ENCODE results near the gene DIO1. TPM values are rescaled to one million over a fixed set of nuclear protein-coding genes. Genes with fewer than 3 reads are reported as not detected.
A peak's percentile ranks its signal among the peaks of the same experiment; 100 is the strongest.

The DIO1 gene
- total and polyA plus RNA-seq, 9 of the 15 experiments (the other 6 are each of a cell fraction or from before 2014, with no cell fraction given) = not detected

DNA sequence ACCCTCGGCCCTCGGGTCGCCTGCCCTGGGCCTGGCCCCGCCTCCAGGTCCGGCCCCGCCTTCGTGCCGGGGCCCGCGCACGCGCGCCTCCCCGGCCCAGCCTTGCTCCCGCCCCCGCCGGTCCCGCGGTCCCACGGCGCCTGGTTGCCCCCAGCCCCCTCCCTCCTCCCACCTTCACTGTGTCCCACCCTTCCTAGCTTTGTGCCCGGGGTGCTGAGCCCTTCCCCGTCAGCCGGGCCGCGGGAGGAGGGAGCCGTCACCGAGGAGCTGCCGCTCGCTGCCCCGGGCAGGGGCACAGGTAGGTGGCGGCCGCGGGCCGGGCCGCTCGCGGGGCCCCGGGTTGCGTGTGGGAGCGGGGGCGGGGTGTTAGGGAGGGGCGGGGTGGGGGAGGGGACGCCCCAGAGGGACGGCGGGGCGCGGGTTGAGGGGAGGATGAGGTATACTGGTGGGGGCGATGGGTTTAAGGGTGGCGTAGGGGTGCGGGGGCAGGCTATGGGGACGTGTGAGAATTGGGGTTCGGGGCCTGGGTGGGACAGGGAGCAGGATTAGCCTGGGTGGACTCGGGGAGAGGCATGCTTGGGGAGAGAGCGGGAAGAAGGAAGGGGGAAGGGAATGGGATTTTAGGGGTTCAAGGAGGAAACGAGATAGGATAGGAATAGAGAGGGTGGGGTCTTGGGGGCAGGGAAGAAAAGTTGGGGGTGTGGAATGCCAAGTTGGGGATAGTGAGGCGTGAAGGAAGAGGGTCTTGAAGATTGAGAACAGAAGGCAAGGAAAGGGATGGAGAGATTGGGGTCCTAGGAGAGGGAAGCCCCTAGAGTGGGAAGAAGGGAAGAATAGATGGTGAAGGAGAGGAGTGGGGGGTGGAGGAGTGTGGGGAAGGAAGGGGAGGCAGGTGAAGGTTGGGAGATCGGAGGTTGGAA is 52.5 kb downstream of the DIO1 start, which contains the start of gene LRRC42 (continued):
- TF ChIP-seq HMGN3 (IDR thresholded peaks at IDR 0.05; ENCODE audit: borderline replicate concordance, extremely low read depth, insufficient read length, low read depth, low read length) (peak; percentile 72), SAFB (IDR thresholded peaks at IDR 0.05; ENCODE audit: borderline replicate concordance, low read depth, low read length) (peak; percentile 85; the same call in 1 of the 2 replicates), CREB5 (CRISPR knock-in tag; IDR thresholded peaks at IDR 0.05) (no peak), TAL1 (IDR thresholded peaks at IDR 0.05) (no peak), ZNF263 (CRISPR knock-in tag; IDR thresholded peaks at IDR 0.05; ENCODE audit: borderline replicate concordance) (no peak), BCOR (IDR thresholded peaks at IDR 0.05) (no peak), PHTF2 (CRISPR knock-in tag; IDR thresholded peaks at IDR 0.05) (no peak), RBM39 (optimal IDR thresholded peaks at IDR 0.05; ENCODE audit: low read depth, low read length) (no peak), HNRNPH1 (optimal IDR thresholded peaks at IDR 0.05; ENCODE audit: low read depth, low read length) (no peak), ZNF280A (IDR thresholded peaks at IDR 0.05; ENCODE audit: low read depth, partially characterized antibody) (peak; percentile 63), NFIC (IDR thresholded peaks at IDR 0.05) (peak; percentile 47), NFIX (CRISPR knock-in tag; IDR thresholded peaks at IDR 0.05; ENCODE audit: low read depth) (no peak), RFX7 (CRISPR knock-in tag; IDR thresholded peaks at IDR 0.05) (no peak), NR1H2 (CRISPR knock-in tag; IDR thresholded peaks at IDR 0.05) (no peak), ZNF785 (CRISPR knock-in tag; IDR thresholded peaks at IDR 0.05) (no peak), L3MBTL2 (IDR thresholded peaks at IDR 0.05) (no peak), SIN3A (IDR thresholded peaks at IDR 0.05; ENCODE audit: borderline replicate concordance in 2 of 2, control insufficient read depth in 1 of 2, low read depth in 2 of 2, low read length in 2 of 2) (peak in 1 of 2 experiments; percentile 10; a peak in 2 of 4 replicates)
- TF ChIP-seq, protein P1, sequence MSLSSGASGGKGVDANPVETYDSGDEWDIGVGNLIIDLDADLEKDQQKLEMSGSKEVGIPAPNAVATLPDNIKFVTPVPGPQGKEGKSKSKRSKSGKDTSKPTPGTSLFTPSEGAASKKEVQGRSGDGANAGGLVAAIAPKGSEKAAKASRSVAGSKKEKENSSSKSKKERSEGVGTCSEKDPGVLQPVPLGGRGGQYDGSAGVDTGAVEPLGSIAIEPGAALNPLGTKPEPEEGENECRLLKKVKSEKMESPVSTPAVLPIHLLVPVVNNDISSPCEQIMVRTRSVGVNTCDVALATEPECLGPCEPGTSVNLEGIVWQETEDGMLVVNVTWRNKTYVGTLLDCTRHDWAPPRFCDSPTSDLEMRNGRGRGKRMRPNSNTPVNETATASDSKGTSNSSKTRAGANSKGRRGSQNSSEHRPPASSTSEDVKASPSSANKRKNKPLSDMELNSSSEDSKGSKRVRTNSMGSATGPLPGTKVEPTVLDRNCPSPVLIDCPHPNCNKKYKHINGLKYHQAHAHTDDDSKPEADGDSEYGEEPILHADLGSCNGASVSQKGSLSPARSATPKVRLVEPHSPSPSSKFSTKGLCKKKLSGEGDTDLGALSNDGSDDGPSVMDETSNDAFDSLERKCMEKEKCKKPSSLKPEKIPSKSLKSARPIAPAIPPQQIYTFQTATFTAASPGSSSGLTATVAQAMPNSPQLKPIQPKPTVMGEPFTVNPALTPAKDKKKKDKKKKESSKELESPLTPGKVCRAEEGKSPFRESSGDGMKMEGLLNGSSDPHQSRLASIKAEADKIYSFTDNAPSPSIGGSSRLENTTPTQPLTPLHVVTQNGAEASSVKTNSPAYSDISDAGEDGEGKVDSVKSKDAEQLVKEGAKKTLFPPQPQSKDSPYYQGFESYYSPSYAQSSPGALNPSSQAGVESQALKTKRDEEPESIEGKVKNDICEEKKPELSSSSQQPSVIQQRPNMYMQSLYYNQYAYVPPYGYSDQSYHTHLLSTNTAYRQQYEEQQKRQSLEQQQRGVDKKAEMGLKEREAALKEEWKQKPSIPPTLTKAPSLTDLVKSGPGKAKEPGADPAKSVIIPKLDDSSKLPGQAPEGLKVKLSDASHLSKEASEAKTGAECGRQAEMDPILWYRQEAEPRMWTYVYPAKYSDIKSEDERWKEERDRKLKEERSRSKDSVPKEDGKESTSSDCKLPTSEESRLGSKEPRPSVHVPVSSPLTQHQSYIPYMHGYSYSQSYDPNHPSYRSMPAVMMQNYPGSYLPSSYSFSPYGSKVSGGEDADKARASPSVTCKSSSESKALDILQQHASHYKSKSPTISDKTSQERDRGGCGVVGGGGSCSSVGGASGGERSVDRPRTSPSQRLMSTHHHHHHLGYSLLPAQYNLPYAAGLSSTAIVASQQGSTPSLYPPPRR (CRISPR knock-in tag; IDR thresholded peaks at IDR 0.05; ENCODE audit: borderline replicate concordance) = no peak
- TF ChIP-seq, protein P2, sequence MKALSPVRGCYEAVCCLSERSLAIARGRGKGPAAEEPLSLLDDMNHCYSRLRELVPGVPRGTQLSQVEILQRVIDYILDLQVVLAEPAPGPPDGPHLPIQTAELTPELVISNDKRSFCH (CRISPR knock-in tag; IDR thresholded peaks at IDR 0.05) = no peak
- TF ChIP-seq, protein P2 (tag; IDR thresholded peaks at IDR 0.05) = no peak
